A673 (cell line): Measurements from ENCODE around the gene FAM222B.

Source experiments
- CTCF ChIP-seq: fragments of 300-800, 200-600 bp; sonication (generic); conservative IDR thresholded peaks from 2 replicates; pipeline ENCODE4 v1.5.1; 2017; ENCODE audit warnings: low read depth, mild to moderate bottlenecking, antibody characterized with exemption, low read length, moderate library complexity, mixed read lengths
- EZH2 ChIP-seq: fragments of 200-600 bp; sonication (generic); IDR thresholded peaks from 2 replicates; pipeline ENCODE4 v1.6.1; 2017; ENCODE audit warnings: borderline replicate concordance, low read depth, mild to moderate bottlenecking, mixed read lengths, antibody characterized with exemption, low read length; ENCODE audit not compliant: poor library complexity, severe bottlenecking

GRCh38 chr17:28883967-28884702 lies 41.5 kb upstream of the FAM222B start:
- TF ChIP-seq CTCF (no peak), EZH2 (no peak)
